Measurements from ENCODE around the gene VGLL2. TPM values are rescaled to one million over a fixed set of nuclear protein-coding genes. Genes with fewer than 3 reads are reported as not detected.
A peak's percentile ranks its signal among the peaks of the same experiment; 100 is the strongest.

VGLL2 gene, protein sequence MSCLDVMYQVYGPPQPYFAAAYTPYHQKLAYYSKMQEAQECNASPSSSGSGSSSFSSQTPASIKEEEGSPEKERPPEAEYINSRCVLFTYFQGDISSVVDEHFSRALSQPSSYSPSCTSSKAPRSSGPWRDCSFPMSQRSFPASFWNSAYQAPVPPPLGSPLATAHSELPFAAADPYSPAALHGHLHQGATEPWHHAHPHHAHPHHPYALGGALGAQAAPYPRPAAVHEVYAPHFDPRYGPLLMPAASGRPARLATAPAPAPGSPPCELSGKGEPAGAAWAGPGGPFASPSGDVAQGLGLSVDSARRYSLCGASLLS
- total RNA-seq (2021; ENCODE audit: unreplicated experiment) (not detected), Bru-seq, nascent RNA (not detected), BruChase-seq, experiment 1, labeled RNA remaining after a 2-hour chase (not detected), BruChase-seq, experiment 2, labeled RNA remaining after a 6-hour chase (not detected)
- polyA plus RNA-seq (2012; ENCODE audit: insufficient read length) = not detected
- long read RNA-seq = 0 reads

DNA sequence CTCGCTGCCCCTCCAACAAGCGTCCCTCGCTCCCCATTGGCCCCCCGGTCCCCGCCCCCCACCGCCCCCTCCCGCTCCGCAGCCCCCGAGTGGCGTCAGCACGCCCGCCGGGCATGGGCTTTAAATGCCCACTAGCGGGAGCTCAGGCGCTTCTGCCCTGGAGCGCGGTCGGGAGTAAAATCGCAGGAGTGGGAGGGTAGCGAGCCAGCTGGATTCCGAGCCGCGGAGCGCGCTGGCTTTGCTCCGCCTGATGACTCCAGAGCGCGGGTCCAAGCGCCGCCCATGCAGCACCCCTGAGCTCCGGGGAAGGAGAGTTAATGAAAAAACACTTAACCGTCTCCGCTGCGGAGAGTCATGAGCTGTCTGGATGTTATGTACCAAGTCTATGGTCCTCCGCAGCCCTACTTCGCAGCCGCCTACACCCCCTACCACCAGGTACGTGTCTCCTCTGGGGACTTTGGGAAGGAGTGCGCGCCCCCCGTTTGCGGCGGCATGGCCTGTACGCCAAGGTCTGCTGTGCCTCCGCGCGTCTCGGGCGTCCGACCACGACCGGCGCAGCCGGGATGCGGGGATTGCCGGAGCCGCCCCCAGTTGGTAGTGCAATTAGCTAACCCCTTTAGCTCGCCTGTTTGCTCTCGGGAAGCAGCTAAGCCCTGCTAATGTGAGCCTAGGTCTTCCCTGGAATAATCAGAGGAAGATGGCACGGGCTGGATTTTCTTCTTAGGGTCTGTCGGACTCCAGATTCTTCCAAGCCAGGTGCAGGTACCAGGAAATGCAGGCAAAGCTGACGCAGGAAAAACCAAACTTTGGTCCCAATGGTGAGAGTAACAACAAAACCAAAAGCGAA, at the start of gene VGLL2:
TSS of gene VGLL2 (plus strand) at position 149 of the 847 bp plus-strand sequence. CDS start at position 355, 206 bp downstream.
- peak; percentile 81 for ATAC-seq

DNA sequence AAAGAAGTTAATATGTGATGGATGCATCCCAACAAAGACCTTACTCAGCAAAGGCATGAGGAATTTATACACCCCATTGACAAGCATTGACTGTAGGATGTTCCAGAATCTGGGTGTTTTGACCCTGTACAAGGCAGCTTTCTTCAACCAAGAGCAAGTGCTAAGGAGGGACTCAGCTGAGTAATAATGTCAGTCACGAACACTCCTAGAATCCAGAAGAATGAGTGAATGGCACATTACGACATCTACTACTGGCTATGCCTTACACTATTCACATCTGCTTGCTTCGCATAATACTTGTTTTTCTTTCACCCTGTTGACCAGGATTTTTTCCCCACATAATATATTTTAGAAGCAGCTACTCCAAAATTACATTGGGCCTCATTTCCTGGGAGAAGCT, 42.5 kb upstream of the VGLL2 start:
- no peak for DNase-seq (ENCODE audit: low read depth, low spot score)
- in situ Hi-C loops (cut with HindIII; ENCODE audit: low pct_unique_long_range_greater_than_20kb, low sequenced_read_pairs) (no loop called here), intact Hi-C loops (cut with micrococcal nuclease; ENCODE audit: unreplicated experiment) (no loop called here)
- CTCF ChIA-PET = interaction anchor here (0.6 kb wide), 1 partner anchor 31 kb away, joined by 3 read pairs; no protein-coding TSS in a partner anchor
- no peaks in the 10 kb centered on the region for H3K9me3 ChIP-seq (ENCODE audit: control insufficient read depth, insufficient read depth, low read depth, low read length)
- ATAC-seq = no peak
- no peak overlapping the region for H3K4me3 ChIP-seq (ENCODE audit: low read depth in 2 of 2, low read length in 2 of 2)
- TF ChIP-seq TCF7L2 (IDR thresholded peaks at IDR 0.05; ENCODE audit: low read depth, low read length) (no peak), POLR2AphosphoS5 (IDR thresholded peaks at IDR 0.05; ENCODE audit: low read depth, low read length) (no peak)
- TF ChIP-seq, protein P1, sequence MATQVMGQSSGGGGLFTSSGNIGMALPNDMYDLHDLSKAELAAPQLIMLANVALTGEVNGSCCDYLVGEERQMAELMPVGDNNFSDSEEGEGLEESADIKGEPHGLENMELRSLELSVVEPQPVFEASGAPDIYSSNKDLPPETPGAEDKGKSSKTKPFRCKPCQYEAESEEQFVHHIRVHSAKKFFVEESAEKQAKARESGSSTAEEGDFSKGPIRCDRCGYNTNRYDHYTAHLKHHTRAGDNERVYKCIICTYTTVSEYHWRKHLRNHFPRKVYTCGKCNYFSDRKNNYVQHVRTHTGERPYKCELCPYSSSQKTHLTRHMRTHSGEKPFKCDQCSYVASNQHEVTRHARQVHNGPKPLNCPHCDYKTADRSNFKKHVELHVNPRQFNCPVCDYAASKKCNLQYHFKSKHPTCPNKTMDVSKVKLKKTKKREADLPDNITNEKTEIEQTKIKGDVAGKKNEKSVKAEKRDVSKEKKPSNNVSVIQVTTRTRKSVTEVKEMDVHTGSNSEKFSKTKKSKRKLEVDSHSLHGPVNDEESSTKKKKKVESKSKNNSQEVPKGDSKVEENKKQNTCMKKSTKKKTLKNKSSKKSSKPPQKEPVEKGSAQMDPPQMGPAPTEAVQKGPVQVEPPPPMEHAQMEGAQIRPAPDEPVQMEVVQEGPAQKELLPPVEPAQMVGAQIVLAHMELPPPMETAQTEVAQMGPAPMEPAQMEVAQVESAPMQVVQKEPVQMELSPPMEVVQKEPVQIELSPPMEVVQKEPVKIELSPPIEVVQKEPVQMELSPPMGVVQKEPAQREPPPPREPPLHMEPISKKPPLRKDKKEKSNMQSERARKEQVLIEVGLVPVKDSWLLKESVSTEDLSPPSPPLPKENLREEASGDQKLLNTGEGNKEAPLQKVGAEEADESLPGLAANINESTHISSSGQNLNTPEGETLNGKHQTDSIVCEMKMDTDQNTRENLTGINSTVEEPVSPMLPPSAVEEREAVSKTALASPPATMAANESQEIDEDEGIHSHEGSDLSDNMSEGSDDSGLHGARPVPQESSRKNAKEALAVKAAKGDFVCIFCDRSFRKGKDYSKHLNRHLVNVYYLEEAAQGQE (IDR thresholded peaks at IDR 0.05; ENCODE audit: insufficient read depth in 1 of 2, low read depth in 2 of 2, low read length in 1 of 2) = no peak
- no TSS peak for BruUV-seq (replicated peaks)
- POLR2A ChIA-PET = no interaction called here
- H3K4me1 ChIP-seq (ENCODE audit: control insufficient read depth, insufficient read depth, low read length) = no peaks in the 10 kb centered on the region
- no peak overlapping the region for H3K27ac ChIP-seq (ENCODE audit: low read length)
- no peaks in the 10 kb centered on the region for H3K27me3 ChIP-seq (ENCODE audit: control insufficient read depth, insufficient read depth, low read length)
- no peaks in the 10 kb centered on the region for H3K36me3 ChIP-seq (ENCODE audit: control insufficient read depth, insufficient read depth, low read length)

More for the DNA sequence above, at the start of gene VGLL2:
- BruUV-seq (replicated peaks) = no TSS peak
- intact Hi-C loops (cut with micrococcal nuclease; ENCODE audit: unreplicated experiment) (no loop called here), in situ Hi-C loops (cut with HindIII; ENCODE audit: low pct_unique_long_range_greater_than_20kb, low sequenced_read_pairs) (no loop called here)
- DNase-seq (ENCODE audit: low read depth, low spot score) = no peak
- ChIA-PET POLR2A (no interaction called here), CTCF (interaction anchor here (0.6 kb wide), 1 partner anchor 408 kb away, joined by 3 read pairs; no protein-coding TSS in a partner anchor)
- TF ChIP-seq, protein P2, sequence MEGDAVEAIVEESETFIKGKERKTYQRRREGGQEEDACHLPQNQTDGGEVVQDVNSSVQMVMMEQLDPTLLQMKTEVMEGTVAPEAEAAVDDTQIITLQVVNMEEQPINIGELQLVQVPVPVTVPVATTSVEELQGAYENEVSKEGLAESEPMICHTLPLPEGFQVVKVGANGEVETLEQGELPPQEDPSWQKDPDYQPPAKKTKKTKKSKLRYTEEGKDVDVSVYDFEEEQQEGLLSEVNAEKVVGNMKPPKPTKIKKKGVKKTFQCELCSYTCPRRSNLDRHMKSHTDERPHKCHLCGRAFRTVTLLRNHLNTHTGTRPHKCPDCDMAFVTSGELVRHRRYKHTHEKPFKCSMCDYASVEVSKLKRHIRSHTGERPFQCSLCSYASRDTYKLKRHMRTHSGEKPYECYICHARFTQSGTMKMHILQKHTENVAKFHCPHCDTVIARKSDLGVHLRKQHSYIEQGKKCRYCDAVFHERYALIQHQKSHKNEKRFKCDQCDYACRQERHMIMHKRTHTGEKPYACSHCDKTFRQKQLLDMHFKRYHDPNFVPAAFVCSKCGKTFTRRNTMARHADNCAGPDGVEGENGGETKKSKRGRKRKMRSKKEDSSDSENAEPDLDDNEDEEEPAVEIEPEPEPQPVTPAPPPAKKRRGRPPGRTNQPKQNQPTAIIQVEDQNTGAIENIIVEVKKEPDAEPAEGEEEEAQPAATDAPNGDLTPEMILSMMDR (IDR thresholded peaks at IDR 0.05) = peak; percentile 52
- no peak for TF ChIP-seq POLR2AphosphoS5 (IDR thresholded peaks at IDR 0.05; ENCODE audit: low read depth, low read length)
- peaks cover 10% of the 10 kb centered on the region for H3K4me1 ChIP-seq (ENCODE audit: control insufficient read depth, insufficient read depth, low read length)
- no peaks in the 10 kb centered on the region for H3K9me3 ChIP-seq (ENCODE audit: control insufficient read depth, insufficient read depth, low read depth, low read length)
- no peak within 1 kb of the TSS for H3K27ac ChIP-seq (ENCODE audit: low read length)
- H3K36me3 ChIP-seq (ENCODE audit: control insufficient read depth, insufficient read depth, low read length) = no peaks in the 10 kb centered on the region; the same call in 1 of the 2 replicates
- H3K27me3 ChIP-seq (ENCODE audit: control insufficient read depth, insufficient read depth, low read length) = peaks cover 80% of the 10 kb centered on the region
- peak within 1 kb of the TSS; percentile 41 to 54 for H3K4me3 ChIP-seq (ENCODE audit: low read depth in 2 of 2, low read length in 2 of 2)

Measured in Panc1 (cell line).